Endothelial cell of umbilical vein (primary cell): ENCODE results near the gene MKNK1. TPM values are rescaled to one million over a fixed set of nuclear protein-coding genes. Genes with fewer than 3 reads are reported as not detected.

Experiments
- BruUV-seq: library from RNA; stranded (reverse); fragments of 400-500 nt; replicated peaks from 2 replicates; lab custom pipeline; 2021; lab: Mats Ljungman, UMichigan
- CTCF ChIA-PET: fragments of 300-600, 350-600 bp; sonication (Branson Sonifier 250); formaldehyde crosslinking; loops from one replicate; lab custom pipeline; 2021; ENCODE audit warnings: antibody characterized with exemption, inconsistent platforms; lab: Charles Lee
- POLR2A ChIA-PET: fragments of 300-600, 350-600 bp; sonication (Branson Sonifier 250); formaldehyde crosslinking; loops from one replicate; lab custom pipeline; 2021; ENCODE audit warnings: antibody characterized with exemption, inconsistent platforms; lab: Charles Lee
- DNase-seq: peaks from one replicate; pipeline ENCODE4 v3.0.0-alpha.2; 2011; ENCODE audit warnings: low read depth, low spot score
- FAIRE-seq: peaks from 2 replicates; lab custom pipeline; 2011; peaks lifted over from hg19 to GRCh38; lab: Jason Lieb, UNC
- H2AFZ ChIP-seq: 2 replicates; pipeline ENCODE4 v1.6.0; 2012; ENCODE audit warnings: low read depth, low read length, control low read depth, inconsistent platforms
- H3K27ac ChIP-seq: 2 replicates; pipeline ENCODE4 v1.5.1; 2011; ENCODE audit warnings: low read depth, mild to moderate bottlenecking, control low read depth, low read length, moderate library complexity; ENCODE audit not compliant: insufficient read depth
- H3K27me3 ChIP-seq, 2 experiments: 2 replicates each; pipeline versions ENCODE4 v1.6.0 to v1.6.1; 2011; ENCODE audit warnings: low read length in 2 of 2, mixed read lengths in 1 of 2; ENCODE audit not compliant: control insufficient read depth in 2 of 2, insufficient read depth in 2 of 2
- H3K36me3 ChIP-seq, 2 experiments: 2 replicates in 1 of 2; 3 replicates in 1 of 2; pipeline ENCODE4 v1.5.1; 2011; ENCODE audit warnings: low read length in 2 of 2, mild to moderate bottlenecking in 1 of 2, moderate library complexity in 1 of 2; ENCODE audit not compliant: control insufficient read depth in 2 of 2, insufficient read depth in 2 of 2; ENCODE audit errors: extremely low read depth in 1 of 2
- H3K4me1 ChIP-seq: 3 replicates; pipeline ENCODE4 v1.5.1; 2011; ENCODE audit warnings: mild to moderate bottlenecking, low read length; ENCODE audit not compliant: control insufficient read depth, insufficient read depth; ENCODE audit errors: extremely low read depth
- H3K4me2 ChIP-seq: 2 replicates; pipeline ENCODE4 v1.6.1; 2011; ENCODE audit warnings: low read length, control low read depth, mixed read lengths; ENCODE audit not compliant: insufficient read depth
- H3K4me3 ChIP-seq, 3 experiments: fragments of 200-600 bp in 1 of 3; sonication (generic), shearing (Covaris generic) in 1 of 3; replicated peaks in 1 of 3; 2 replicates each; pipeline ENCODE4 v1.5.1; 2011 to 2016; ENCODE audit warnings: control low read depth in 3 of 3, low read length in 3 of 3, mild to moderate bottlenecking in 2 of 3, inconsistent platforms in 1 of 3, low read depth in 1 of 3, moderate library complexity in 1 of 3; ENCODE audit not compliant: insufficient read depth in 1 of 3
- H3K79me2 ChIP-seq: 2 replicates; pipeline ENCODE4 v1.6.0; 2012; ENCODE audit warnings: low read length, inconsistent platforms; ENCODE audit not compliant: control insufficient read depth, insufficient read depth
- H3K9ac ChIP-seq: replicated peaks from 2 replicates; pipeline ENCODE3; 2011; ENCODE audit warnings: low read length, control low read depth; ENCODE audit not compliant: insufficient read depth; ENCODE audit errors: extremely low read depth
- H3K9me1 ChIP-seq: replicated peaks from 3 replicates; pipeline ENCODE4 v1.6.0; 2011; ENCODE audit warnings: mild to moderate bottlenecking, low read length; ENCODE audit not compliant: control insufficient read depth, insufficient read depth; ENCODE audit errors: extremely low read depth
- H3K9me3 ChIP-seq: replicated peaks from 2 replicates; pipeline ENCODE4 v1.5.1; 2012; ENCODE audit warnings: low read length, inconsistent platforms; ENCODE audit not compliant: control insufficient read depth, insufficient read depth
- H4K20me1 ChIP-seq: replicated peaks from 2 replicates; pipeline ENCODE3; 2011; ENCODE audit warnings: mild to moderate bottlenecking, low read length; ENCODE audit not compliant: control insufficient read depth, insufficient read depth; ENCODE audit errors: extremely low read depth
- CTCF ChIP-seq, 2 donors: IDR thresholded peaks; 1 replicate in 1 of 2; 2 replicates in 1 of 2; pipeline ENCODE4 v1.5.1; 2011; ENCODE audit warnings: low read length in 2 of 2, mild to moderate bottlenecking in 2 of 2, moderate library complexity in 2 of 2, control low read depth in 1 of 2, inconsistent platforms in 1 of 2, low read depth in 1 of 2; ENCODE audit not compliant: insufficient read depth in 1 of 2; ENCODE audit errors: extremely low read depth in 1 of 2
- EZH2 ChIP-seq: IDR thresholded peaks from 2 replicates; pipeline ENCODE4 v1.6.1; 2012; ENCODE audit warnings: borderline replicate concordance, low read depth, mild to moderate bottlenecking, moderate library complexity, low read length, inconsistent platforms; ENCODE audit not compliant: severe bottlenecking
- FOS ChIP-seq: IDR thresholded peaks from 2 replicates; pipeline ENCODE4 v1.6.1; 2011; ENCODE audit warnings: mild to moderate bottlenecking, low read length, moderate library complexity, borderline replicate concordance; ENCODE audit not compliant: insufficient read depth
- GATA2 ChIP-seq: IDR thresholded peaks from 2 replicates; pipeline ENCODE4 v1.7.0; 2011; ENCODE audit warnings: low read depth, mild to moderate bottlenecking, moderate library complexity, mixed read lengths, low read length; ENCODE audit not compliant: insufficient read length, insufficient read depth
- JUN ChIP-seq: IDR thresholded peaks from 2 replicates; pipeline ENCODE4 v1.6.1; 2011; ENCODE audit warnings: borderline replicate concordance, low read depth; ENCODE audit not compliant: insufficient read length, insufficient read depth
- MAX ChIP-seq: IDR thresholded peaks from 2 replicates; pipeline ENCODE4 v1.6.1; 2011; ENCODE audit not compliant: insufficient read depth, insufficient read length
- MYC ChIP-seq: IDR thresholded peaks from one replicate; pipeline ENCODE4 v1.6.1; 2011; ENCODE audit warnings: mild to moderate bottlenecking, low read depth, low read length
- POLR2A ChIP-seq: IDR thresholded peaks from 2 replicates; pipeline ENCODE4 v1.6.1; 2012; ENCODE audit warnings: low read depth, mild to moderate bottlenecking, control low read depth, low read length
- POLR2AphosphoS5 ChIP-seq: IDR thresholded peaks from 2 replicates; pipeline ENCODE4 v1.6.1; 2012; ENCODE audit warnings: low read depth, mild to moderate bottlenecking, control low read depth, low read length, moderate library complexity; ENCODE audit not compliant: insufficient read depth
- dilution Hi-C: fragments of 300-500 bp; cut with MboI; formaldehyde crosslinking; loops from one replicate; pipeline ENCODE4 v1.15.0; 2019; ENCODE audit warnings: low sequenced_read_pairs; ENCODE audit not compliant: extremely low pct_ligation_motif_present
- intact Hi-C: fragments of 100-400 bp; cut with micrococcal nuclease; formaldehyde crosslinking; loops from one replicate; pipeline ENCODE4 v1.10.0; 2022
- polyA plus RNA-seq, 4 experiments: library from polyadenylated mRNA; depleted of rRNA in 3 of 4; stranded (reverse) in 3 of 4; unstranded in 1 of 4; fragments of >200 nt; gene quantifications; 2 replicates each; pipeline versions ENCODE4 v1.2.1 to v1.2.3, GENCODE V29; 2011 to 2012; ENCODE audit warnings: missing spikeins in 1 of 4
- total RNA-seq: library from RNA; stranded (reverse); gene quantifications from 2 replicates; pipeline ENCODE4 v1.2.3, GENCODE V29; 2021

MKNK1 gene
- total and polyA plus RNA-seq, 2 donors (not counting 3 experiments of a cell fraction or from before 2014, with no cell fraction given) = 32.9 to 42.6 TPM

- no TSS peak for BruUV-seq
- DNase-seq = no peak
- no peak overlapping the region for H3K4me3 ChIP-seq
- H3K36me3 ChIP-seq = no peaks in the 10 kb centered on the region
- H3K9me3 ChIP-seq = no peaks in the 10 kb centered on the region
- ChIA-PET CTCF (interaction anchor here (1.0 to 4.9 kb wide), 4 partner anchors 10 to 93 kb away, joined by 3 to 29 read pairs (median 4); no protein-coding TSS in a partner anchor), POLR2A (no interaction called here)
- peaks cover 2% of the 10 kb centered on the region for H3K4me1 ChIP-seq
- no peak overlapping the region for H2AFZ ChIP-seq
- intact Hi-C loops (no loop called here), dilution Hi-C loops (no loop called here)
- H3K27ac ChIP-seq = no peak overlapping the region
- H3K9ac ChIP-seq = no peak overlapping the region
- FAIRE-seq = no peak
- no peak overlapping the region for H3K4me2 ChIP-seq
- H4K20me1 ChIP-seq = no peaks in the 10 kb centered on the region
- no peaks in the 10 kb centered on the region for H3K79me2 ChIP-seq
- peaks cover 32 to 42% of the 10 kb centered on the region in 2 experiments for H3K27me3 ChIP-seq
- no peaks in the 10 kb centered on the region for H3K9me1 ChIP-seq
- TF ChIP-seq MYC = no peak
- TF ChIP-seq POLR2AphosphoS5 = no peak
- no peak for TF ChIP-seq FOS
- no peak for TF ChIP-seq MAX
- no peak for TF ChIP-seq JUN
- TF ChIP-seq GATA2 = no peak
- TF ChIP-seq CTCF (IDR thresholded peaks at IDR 0.05; ENCODE audit: extremely low read depth in 1 of 2, insufficient read depth in 1 of 2, low read depth in 1 of 2, low read length in 2 of 2) = no peak
- no peak for TF ChIP-seq POLR2A
- no peak for TF ChIP-seq EZH2
These were observed 66.4 kb downstream of the MKNK1 start for GRCh38 chr1:46537651-46538050.
